ENCODE measurements around the gene NUDT13.

DNA sequence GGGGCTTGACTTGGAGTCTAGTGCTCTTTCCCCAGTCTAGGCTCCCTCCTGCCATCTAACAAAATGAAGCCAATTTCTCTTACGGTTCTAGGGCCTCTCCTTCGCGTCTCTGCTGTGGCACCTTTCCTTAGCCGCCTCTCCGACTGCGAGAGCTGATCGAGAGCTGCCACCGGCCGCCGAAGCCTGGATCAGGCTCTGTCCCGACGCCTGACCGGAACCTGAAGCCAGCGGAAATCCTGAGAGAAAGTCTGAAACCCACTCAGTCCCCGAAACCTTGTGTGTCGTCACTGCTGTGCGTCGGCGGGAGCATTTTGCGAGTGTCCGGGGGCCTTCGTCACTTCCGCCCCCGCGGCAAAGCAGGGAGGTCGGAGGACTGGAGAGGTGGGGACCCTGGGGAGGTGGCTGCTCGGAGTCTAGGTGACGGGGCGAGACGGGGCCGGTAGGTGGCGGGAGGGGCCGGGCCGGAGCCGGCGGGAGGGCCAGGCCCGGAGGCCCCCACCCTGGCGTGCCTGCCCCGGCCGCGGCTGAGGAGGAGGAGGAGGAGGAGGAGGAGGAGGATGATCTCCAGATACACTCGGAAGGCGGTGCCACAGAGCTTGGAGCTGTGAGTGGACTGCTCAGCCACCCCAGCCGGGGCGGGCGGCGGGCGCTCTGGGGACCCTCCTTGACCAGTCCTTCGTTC, 57.7 kb downstream of the NUDT13 start, which contains the start of the genes ECD and FAM149B1:
- TF ChIP-seq CREB1 (CRISPR knock-in tag; IDR thresholded peaks at IDR 0.05) (peak; percentile 91), ZNF121 (CRISPR knock-in tag; IDR thresholded peaks at IDR 0.05) (no peak), GRHL2 (CRISPR knock-in tag; IDR thresholded peaks at IDR 0.05; ENCODE audit: insufficient replicate concordance, severe bottlenecking) (no peak), TCF7 (CRISPR knock-in tag; IDR thresholded peaks at IDR 0.05; ENCODE audit: low read depth) (no peak)
- TF ChIP-seq, protein P1, sequence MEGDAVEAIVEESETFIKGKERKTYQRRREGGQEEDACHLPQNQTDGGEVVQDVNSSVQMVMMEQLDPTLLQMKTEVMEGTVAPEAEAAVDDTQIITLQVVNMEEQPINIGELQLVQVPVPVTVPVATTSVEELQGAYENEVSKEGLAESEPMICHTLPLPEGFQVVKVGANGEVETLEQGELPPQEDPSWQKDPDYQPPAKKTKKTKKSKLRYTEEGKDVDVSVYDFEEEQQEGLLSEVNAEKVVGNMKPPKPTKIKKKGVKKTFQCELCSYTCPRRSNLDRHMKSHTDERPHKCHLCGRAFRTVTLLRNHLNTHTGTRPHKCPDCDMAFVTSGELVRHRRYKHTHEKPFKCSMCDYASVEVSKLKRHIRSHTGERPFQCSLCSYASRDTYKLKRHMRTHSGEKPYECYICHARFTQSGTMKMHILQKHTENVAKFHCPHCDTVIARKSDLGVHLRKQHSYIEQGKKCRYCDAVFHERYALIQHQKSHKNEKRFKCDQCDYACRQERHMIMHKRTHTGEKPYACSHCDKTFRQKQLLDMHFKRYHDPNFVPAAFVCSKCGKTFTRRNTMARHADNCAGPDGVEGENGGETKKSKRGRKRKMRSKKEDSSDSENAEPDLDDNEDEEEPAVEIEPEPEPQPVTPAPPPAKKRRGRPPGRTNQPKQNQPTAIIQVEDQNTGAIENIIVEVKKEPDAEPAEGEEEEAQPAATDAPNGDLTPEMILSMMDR (IDR thresholded peaks at IDR 0.05): no peak
- TF ChIP-seq, protein P2, sequence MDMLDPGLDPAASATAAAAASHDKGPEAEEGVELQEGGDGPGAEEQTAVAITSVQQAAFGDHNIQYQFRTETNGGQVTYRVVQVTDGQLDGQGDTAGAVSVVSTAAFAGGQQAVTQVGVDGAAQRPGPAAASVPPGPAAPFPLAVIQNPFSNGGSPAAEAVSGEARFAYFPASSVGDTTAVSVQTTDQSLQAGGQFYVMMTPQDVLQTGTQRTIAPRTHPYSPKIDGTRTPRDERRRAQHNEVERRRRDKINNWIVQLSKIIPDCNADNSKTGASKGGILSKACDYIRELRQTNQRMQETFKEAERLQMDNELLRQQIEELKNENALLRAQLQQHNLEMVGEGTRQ (CRISPR knock-in tag; IDR thresholded peaks at IDR 0.05): no peak
- TF ChIP-seq, protein P3, sequence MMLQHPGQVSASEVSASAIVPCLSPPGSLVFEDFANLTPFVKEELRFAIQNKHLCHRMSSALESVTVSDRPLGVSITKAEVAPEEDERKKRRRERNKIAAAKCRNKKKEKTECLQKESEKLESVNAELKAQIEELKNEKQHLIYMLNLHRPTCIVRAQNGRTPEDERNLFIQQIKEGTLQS (CRISPR knock-in tag; conservative IDR thresholded peaks at IDR 0.05): no peak
